NCI-H2107 (cell line): Measurements from ENCODE around the gene ANKDD1A.

Experiments used
- DNase-seq: peaks from one replicate; lab custom pipeline; 2025; lab: John Stamatoyannopoulos, UW

The ANKDD1A gene

GRCh38 chr15:64895285-64896065 lies 16.2 kb upstream of the ANKDD1A start:
- no peak for DNase-seq

DNA sequence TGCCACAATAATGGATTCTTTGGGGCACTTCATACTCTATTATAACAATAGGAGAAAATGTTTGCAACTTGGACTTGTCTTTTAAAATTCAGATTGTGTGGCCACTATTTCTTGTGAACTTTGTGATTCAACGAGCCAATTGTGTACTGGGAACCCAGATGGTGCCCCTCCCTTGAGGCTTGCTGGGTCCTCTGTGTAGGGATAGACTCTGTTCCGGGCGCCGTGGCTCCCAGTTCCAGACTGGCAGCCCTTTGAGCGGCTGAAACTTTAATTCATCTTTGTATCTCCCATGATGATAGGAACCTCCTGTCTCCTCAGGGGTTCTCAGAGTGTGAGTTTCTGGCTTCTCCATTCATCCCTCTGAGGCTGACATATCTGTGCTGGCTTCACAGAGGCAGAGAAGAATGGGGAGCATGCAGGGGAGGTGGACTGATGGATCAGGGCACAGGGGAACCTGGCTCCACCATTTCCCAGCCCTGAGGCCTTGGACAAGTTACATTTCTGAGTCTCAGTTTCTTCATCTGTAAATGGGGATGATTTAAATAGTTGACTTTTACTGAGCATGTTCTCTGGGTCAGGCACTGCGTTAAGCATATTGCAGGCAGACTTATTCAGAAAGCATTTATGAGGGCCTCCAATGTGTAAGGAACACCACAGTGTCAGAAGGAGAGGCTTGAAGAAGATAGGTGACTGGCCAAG lies 15.2 kb upstream of the ANKDD1A start:
- no peak for DNase-seq

DNA sequence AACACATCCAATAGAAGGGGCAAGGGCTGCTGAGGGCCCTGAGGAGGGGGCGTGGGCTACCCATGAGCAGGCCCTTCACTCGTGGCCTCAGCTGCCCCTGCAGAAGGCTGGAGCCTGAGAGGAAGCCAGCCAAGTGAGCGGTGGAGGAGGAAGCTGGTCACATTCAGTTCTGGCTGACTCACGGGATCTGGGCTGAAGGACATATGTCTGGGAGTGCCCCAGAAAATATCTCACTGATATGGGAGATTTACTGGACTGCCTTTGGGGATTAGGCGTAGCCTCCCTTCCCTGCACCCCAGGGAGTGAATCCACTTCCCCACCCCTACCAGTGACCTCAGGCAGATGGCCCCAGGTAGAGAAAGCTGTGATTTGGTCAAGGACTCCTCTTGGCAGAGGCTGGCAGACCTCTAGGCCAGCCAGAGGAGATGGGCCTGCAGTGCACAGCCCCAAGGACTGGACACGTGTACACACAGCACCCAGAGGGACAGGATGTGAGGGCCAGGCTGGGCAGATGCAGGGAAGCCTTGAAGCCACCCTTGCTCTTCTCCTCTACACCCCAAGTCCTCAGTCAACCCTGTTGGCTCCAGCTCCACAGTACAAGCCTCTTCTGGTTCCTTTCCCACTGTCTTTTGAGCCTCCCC lies 14.2 kb upstream of the ANKDD1A start:
- no peak for DNase-seq

- no peak for DNase-seq
Measured at GRCh38 chr15:64898406-64898805, 13.3 kb upstream of the ANKDD1A start.

DNA sequence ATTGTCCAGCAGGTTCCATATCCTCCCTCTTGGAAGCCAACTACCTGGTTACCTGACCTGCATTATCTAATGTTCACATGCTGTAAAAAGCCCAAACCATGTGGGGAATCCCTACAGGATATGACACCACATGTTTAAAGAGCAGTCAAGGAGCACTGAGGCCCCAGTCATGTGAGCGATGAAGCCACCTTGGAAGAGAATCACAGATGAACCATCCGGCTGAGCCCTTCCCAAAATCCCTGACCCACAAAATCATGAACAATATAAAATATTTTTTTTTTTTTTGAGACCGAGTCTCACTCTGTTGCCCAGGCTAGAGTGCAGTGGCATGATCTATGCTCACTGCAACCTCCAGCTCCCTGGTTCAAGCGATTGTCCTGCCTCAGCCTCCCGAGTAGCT lies 10.6 kb upstream of the ANKDD1A start:
- DNase-seq: no peak

DNA sequence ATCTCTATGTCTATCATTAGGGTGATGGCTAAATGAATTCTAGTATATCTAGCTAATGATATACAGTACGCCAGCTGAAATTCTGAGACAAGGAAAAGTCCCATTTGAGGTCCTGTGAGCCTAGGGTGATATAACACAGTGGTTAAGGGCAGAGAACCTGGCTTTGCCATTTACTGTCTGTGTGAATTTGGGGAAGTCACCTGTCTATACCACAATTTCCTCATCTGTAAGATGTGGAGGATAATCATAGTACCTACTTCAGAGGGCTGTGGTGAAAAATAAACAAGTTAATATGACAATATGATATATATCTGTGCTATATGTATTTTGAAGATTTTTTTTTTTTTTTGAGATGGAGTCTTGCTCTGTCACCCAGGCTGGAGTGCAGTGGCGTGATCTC lies 9.8 kb upstream of the ANKDD1A start:
- DNase-seq: no peak

DNA sequence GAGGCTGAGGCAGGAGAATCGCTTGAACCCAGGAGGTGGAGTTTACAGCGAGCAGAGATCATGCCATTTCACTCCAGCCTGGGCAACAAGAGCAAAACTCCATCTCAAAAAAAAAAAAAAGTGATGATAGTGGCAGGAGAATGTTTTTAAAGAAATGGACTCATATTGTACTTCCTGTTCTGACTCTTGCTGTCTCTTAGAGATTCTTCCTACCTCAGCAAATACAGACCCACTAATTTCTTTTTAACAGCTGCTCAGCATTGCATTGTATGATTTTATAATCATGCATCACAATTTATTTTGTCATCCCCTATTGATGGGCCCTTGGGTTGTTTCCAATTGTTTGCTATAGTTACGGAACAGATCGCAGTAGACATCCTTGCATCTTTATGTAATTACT lies 8.8 kb upstream of the ANKDD1A start:
- no peak for DNase-seq

- no peak for DNase-seq
Measured at GRCh38 chr15:64903326-64903950, 8.3 kb upstream of the ANKDD1A start.

GRCh38 chr15:64904189-64904588 lies 7.5 kb upstream of the ANKDD1A start:
- no peak for DNase-seq

GRCh38 chr15:64905119-64905831 lies 6.4 kb upstream of the ANKDD1A start:
- no peak for DNase-seq

GRCh38 chr15:64905941-64906340 lies 5.8 kb upstream of the ANKDD1A start:
- DNase-seq: no peak

GRCh38 chr15:64906402-64906801 lies 5.3 kb upstream of the ANKDD1A start:
- no peak for DNase-seq

- no peak for DNase-seq
Measured at GRCh38 chr15:64907991-64908390, 3.7 kb upstream of the ANKDD1A start.

- no peak for DNase-seq
Measured at GRCh38 chr15:64909546-64909945, 2.2 kb upstream of the ANKDD1A start.

DNA sequence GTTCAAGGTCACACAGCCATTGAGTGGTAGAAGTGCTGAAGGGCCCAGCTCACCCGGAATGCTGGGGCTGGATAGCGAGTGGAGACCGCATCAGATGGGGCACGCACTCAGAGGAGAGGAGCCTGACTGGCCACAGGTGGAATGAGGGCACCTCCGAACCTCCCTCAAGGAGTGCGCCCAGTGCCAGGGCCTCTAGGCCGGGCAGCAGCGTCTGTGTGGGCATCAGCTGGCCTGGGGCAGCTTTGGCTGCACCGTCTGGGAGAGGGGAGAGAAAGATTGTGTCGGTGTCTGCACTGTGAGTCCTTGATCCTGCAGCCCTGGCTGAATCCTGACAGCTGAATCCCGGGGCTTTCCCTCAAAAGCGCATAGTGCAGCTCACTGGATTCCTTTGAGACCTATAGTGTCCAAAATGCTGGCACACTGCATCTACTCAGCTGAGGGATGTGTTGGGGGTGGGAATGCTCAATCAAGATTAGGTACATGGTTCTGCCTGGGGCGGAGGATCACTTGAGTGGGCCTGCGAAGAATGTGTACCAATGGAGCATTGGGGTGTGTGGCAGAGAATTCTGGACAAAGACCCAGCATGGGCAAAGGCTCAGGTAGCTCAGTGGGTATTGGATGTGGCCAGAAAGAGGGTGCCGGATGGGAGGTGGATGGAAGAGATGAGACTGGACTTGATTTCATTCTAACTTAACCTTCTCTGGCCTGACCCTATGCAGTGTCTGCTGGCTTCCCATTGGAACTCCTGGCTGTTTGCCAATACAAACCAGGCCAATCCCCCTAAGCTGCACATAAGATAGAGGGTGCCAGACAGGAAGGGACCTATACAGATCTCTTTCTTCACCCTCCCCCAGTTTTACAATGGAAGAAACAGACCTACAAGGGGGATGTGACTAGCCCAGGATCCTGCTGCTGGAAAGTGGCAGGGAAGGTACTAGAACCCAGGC lies 950 bp downstream of the ANKDD1A start:
- no peak for DNase-seq

DNA sequence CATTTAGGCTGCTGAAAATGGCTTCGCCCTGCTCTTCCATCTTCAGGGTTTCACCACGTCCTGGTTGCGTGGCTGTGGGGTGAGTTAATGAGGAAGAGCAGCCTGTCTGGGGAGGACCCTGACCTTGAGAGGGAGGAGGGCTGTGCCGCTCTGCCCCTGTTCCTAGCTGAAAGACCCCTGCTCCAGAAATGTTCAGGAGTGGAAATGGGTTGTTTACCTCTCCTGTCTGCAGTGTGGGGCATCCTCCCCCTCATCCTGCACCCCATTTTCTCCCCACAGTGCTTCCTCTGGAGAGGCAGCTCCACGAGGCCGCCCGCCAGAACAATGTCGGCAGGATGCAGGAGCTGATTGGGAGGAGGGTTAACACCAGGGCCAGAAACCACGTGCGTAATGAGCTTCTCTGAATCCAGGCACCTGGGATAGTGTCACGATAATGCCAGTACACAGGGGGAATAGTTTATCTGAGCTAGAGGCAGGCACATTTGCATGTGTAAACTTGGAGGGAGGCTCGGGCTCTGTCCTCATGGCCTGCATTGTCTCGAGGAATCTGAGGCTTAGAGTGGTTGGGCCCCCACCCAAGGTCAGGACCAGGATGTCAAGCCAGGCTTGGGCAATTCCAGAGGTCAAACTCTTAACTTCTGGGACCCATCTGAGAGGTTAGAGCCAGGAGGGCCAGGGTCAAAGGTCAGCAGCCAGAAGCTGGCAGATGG lies 4.0 kb downstream of the ANKDD1A start:
- DNase-seq: no peak

- no peak for DNase-seq
Measured at GRCh38 chr15:64916365-64916764, 4.7 kb downstream of the ANKDD1A start.

DNA sequence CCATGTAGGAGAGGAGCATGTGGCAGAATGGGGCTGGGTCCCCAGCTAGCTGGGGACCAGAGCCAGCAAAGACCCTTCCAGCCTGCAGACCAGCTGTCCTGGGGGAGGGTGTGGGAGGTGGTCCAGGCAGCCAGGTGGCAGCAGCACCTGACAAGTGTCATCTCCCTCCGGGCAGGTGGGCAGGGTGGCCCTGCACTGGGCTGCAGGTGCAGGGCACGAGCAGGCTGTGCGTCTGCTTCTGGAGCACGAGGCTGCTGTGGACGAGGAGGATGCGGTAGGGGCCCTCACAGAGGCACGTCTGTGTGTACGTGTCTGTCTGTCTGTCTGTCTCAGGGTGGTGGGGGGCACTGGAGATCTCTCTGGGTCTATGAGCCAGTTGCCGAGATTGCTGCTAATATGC lies 5.5 kb downstream of the ANKDD1A start:
- DNase-seq: no peak

DNA sequence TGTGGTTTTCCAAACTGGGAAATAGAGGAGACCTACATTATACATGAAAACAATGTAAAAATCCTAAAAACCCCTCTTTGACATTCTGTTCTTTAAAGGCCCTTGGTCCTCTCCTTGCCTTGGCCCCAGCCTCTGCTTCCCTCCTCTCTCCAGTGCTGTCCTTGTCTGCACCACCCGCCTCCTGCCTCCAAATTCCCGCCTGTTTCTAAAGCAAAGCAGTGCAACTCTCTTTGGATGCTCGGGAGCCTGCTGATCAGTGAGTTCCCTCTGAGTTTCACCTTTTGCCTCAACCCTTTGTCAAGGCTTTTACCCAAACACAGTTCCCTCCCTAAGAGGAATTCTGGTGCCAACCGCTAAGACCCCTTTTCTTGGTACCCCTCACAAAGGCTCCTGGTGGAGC lies 8.0 kb downstream of the ANKDD1A start:
- no peak for DNase-seq

DNA sequence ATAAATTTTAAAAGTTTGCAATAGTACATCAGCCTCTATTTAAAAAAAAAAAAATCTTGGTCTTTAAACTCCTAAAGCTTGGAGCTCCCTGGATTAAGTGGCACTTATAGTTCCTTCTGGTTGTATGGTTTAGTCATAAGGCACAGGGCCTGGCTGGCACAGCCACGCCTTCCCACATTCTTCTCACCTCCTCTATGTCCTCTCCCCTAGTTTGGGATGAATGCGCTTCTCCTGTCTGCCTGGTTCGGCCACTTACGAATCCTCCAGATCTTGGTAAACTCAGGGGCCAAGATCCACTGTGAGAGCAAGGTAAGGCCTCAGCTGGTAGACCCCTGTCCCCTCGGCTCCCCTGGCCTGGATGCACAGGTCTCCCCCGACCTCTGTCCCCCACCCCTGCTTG lies 10.0 kb downstream of the ANKDD1A start:
- no peak for DNase-seq
